ENCODE results near the gene AXDND1.
"Not testable (repeated sequence)": the region's sequence is repeated elsewhere in the genome, so short reads cannot be mapped to it uniquely, and the experiment has no call there.

AXDND1 gene

DNA sequence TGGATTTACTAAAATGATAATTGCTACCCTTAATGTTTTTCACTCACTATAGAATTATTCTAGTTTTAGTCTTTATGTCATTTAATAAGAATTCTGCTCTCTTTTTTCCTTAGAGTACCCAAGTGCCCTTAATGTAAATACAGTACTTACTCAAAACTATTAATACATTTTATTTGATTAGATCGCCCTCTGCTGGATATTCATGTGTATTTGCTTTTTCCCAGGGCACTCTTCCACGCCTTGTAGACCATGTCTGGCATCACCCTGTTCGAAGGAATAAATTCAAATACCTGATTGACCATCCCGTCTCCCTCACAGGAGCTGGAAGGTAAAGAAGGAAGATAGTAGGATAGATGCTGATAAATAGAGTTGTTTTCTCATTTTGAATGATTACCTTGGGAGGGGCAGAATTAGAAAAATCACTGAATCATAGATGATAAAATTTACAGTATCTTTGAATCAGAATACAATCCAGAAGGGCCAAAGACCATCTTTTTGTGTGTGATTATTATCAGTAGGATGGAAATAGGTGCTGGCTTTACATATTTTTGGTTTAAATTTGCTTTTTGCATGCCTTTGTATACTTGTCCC is 4.1 kb downstream of the AXDND1 start:
- DNase-seq (ENCODE audit: low read depth) = peak; percentile 59

DNA sequence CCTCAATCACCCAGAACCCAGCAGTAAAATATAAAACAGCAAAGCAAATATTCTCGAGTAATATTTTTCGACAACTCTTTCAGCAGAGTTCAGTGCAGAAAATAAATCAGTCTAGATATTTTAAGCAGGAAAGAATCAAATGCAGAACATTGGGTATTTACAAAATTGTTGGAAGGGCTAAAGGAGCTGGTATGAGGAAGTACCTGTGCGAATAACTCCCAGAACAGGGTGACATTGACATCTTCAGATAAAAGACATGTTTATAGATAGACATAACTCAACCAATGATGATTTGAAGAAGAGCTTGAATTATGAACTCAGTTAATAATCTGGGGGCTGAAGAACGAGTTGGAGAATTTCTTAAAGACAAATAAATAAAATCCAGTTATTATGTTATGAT is 6.4 kb downstream of the AXDND1 start:
- DNase-seq (ENCODE audit: low read depth) = no peak

DNA sequence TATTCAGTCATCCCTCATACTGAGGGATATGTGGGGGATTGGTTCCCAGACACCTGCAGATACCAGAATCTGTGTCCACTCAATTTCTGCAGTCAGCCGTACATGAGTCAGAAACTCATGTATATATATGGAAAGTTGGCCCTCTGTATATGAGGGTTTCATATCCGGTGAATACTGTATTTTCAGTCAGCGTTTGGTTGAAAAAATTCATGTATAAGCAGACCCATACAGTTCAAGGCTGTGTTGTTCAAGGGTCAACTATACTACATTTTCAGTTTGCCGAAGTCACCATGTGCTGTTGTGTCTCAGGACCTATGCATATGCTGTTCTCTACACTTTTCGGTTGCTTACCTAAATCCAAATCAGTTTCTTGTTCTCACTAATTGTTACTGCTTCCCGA is 10.5 kb downstream of the AXDND1 start:
- no peak for DNase-seq (ENCODE audit: low read depth)

DNA sequence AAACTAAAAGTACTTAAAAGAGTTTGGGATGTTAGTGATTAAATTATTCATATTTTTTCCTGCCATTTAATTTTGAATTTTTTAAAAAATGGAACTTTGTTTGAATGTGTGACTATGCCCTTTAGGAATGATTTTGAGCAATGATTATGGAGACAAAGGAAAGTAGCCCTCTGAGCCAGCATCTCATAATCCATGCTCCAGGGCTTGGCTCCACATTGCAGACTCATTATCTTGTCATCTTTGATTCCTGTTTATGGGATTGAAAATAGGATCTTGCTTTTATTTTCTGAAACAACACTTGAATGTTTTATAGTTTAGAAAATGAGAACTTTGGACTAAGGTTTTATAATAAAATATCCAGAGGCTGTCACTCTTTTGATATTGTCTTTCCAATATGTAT is 14.5 kb downstream of the AXDND1 start:
- peak; percentile 23 for DNase-seq (ENCODE audit: low read depth)

- no peak for DNase-seq (ENCODE audit: low read depth)
These were observed 18.3 kb downstream of the AXDND1 start for GRCh38 chr1:179384027-179384426.

DNA sequence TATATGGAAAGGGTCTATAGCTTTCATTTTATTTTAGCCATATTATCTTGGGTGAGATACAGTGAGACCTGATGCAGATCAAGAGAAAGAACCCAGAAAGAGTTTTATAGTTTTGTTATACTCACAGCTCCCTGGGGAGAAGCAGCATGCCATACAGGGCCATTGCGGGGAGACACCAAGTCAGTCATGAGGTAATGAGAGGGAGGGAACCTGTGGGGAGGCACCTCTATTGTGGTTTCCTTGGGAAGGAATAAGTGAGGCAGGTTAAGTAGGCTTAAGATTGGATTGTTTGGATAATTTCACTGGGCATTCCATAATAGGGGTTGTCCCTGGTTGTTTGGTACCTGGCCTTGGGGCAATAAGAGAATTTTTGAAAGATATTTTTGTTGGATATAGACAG is 19.7 kb downstream of the AXDND1 start:
- no peak for DNase-seq (ENCODE audit: low read depth)

DNA sequence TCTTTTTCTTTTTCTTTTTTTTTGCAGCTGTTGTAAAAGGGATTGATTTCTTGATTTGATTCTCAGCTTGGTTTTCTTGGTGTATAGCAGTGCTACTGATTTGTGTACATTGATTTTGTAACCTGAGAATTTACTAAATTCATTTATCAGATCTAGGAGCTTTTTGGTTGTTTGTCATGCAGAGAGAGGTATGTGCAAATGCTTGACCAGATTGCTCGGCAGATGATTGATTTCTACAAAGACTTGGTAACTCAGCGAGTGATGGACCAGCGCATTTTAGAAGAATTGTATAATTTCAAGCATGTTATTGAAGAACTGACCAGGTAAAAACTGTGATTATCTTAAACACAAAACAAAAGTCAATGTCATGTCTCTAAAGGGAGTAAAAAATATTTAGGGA is 27.9 kb downstream of the AXDND1 start:
- DNase-seq (ENCODE audit: low read depth) = no peak

GRCh38 chr1:179399399-179399798 is 33.6 kb downstream of the AXDND1 start:
- DNase-seq (ENCODE audit: low read depth) = not testable (repeated sequence)

- DNase-seq (ENCODE audit: low read depth) = not testable (repeated sequence)
These were observed 52.0 kb downstream of the AXDND1 start for GRCh38 chr1:179417760-179418159.

- DNase-seq (ENCODE audit: low read depth) = not testable (repeated sequence)
These were observed 52.9 kb downstream of the AXDND1 start for GRCh38 chr1:179418706-179419105.

DNA sequence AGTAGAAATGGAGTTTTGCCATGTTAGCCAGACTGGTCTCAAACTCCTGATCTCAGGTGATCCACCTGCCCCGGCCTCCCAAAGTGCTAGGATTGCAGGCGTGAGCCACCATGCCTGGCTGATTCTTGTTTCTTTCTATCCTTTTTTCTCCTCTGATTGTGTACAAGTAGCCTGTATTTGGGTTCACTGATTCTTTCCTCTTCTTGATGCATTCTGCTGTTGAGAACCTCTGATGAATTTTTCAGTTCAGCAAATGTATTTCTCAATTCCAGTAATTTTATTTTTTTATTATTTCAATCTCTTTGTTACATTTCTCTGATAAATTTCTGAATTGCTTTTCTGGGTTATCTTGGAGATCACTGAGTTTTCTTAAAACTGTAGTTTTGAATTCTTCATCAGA is 58.8 kb downstream of the AXDND1 start:
- no peak for DNase-seq (ENCODE audit: low read depth)

DNA sequence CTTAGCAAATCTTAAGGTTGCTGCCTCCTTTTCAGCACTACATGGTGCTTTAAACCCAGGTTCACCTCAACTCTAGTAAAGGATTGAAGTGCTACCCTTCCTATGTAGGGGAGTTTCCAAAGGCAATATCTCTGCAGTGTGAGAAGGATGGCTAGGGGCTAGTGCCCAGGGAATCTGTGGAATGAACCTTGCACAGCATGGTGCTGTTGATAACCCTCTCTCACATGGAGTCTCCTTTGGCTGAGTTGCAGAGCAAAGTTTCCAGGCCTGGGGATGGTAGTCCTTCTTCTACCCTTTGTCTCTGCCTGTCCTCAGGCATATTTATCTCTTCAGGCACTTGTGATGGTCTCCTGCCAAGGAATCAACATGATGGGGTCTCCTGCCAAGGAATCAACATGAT is 59.4 kb downstream of the AXDND1 start:
- DNase-seq (ENCODE audit: low read depth) = no peak

DNA sequence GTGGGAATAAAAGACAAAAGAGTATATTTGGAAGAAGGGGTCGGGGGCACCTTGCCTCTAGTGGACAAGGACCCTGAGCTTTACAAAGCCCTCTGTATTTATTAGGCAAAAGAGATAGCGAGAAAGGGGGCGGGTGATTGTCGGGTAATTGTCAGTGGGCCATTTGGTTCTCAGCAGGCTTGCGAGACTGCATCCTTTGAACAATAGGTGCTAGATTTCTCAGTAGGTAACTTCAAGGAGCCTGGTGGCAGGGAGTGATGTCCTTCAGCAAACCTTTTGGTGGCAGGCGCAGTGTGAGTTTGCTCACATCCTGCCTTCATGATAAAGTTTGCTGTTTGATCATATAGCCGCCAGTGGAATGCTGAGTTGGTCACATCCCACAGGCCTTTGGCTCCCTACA is 71.4 kb downstream of the AXDND1 start:
- DNase-seq (ENCODE audit: low read depth) = no peak

- DNase-seq (ENCODE audit: low read depth) = not testable (repeated sequence)
These were observed 73.9 kb downstream of the AXDND1 start for GRCh38 chr1:179439646-179440045.

- not testable (repeated sequence) for DNase-seq (ENCODE audit: low read depth)
These were observed 74.5 kb downstream of the AXDND1 start for GRCh38 chr1:179440301-179440700.

- no peak for DNase-seq (ENCODE audit: low read depth)
These were observed 75.2 kb downstream of the AXDND1 start for GRCh38 chr1:179440971-179441370.

GRCh38 chr1:179441501-179441900 is 75.7 kb downstream of the AXDND1 start:
- no peak for DNase-seq (ENCODE audit: low read depth)

DNA sequence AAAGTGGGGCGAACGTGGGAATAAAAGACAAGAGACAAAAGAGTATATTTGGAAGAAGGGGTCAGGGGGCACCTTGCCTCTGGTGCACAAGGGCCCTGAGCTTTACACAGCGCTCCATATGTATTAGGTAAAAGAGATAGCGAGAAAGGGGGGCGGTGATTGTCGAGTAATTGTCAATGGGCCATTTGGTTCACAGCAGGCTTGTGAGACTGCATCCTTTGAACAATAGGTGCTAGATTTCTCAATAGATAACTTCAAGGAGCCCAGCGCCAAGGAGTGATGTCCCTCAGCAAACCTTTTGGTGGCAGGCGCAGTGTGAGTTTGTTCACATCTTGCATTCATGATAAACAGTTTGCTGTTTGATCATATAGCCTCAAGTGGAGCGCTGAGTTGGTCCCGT is 77.1 kb downstream of the AXDND1 start:
- DNase-seq (ENCODE audit: low read depth) = not testable (repeated sequence)

DNA sequence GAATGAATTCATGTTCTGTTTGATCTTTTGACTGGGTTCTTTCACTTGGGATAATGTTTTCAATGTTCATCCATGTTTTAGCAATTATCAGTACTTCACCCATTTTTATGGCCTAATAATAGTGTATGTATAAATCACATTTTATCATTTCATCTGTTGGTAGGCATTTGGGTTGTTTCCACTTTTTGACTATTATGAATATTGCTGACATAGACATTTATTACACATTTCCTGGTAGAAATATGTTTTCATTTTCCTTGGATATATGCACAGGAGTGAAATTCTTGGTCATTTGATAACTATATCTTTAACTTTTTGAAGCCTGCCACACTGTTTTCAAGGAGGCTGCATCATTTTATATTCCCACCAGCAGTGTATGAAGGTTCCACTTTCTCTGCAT is 79.8 kb downstream of the AXDND1 start:
- no peak for DNase-seq (ENCODE audit: low read depth)

DNA sequence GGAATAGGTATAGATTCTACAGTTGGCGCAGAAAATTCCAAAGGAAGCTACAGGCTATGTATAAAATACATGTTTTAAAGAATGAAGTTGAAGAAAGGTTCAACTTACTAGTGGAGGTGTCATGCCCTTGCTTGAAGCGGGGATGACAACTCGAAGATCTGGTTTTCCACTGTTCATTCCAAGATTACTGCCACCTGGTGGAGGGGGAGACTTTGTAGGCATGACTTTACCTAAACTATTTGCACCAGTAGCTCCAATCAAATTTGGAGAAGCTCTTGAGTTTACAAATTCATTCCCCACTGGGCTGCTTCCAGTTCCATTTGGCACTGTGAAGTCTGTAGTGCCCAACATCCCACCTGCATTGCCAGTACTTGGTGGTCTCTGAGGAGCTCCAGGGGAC is 81.7 kb downstream of the AXDND1 start:
- no peak for DNase-seq (ENCODE audit: low read depth)

DNA sequence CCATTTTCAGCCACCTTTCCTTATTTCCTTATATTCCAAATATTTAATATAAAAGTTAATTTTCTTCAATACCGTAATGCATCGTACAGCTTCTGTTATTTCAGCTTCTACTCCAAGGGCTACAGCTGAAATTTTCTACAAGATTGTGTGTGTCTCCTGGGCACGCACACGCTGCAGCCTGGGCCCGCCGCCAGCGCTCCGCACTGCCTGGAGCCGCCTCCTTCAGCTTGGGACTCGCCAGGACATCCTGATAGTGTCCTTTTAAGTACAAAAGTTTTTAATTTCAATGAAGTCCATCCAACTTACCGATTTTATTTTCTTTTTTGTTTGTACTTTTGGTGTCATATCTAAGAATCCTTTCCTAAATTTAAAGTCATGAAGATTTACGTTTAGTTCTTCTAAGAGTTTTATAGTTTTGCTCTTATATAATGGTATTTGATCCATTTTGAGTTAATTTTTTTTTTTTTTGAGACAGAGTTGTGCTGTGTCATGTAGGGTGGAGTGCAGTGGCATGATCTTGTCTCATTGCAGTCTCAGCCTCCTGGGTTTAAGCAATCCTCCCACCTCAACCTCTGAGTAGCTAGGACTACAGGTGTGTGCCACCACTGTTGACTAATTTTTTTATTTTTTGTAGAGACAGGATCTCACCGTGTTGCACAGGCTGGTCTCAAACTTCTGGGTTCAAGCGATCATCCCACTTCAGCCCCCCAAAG is 82.8 kb downstream of the AXDND1 start:
- no peak for DNase-seq (ENCODE audit: low read depth)

GRCh38 chr1:179459606-179460206 is 93.9 kb downstream of the AXDND1 start:
- not testable (repeated sequence) for DNase-seq (ENCODE audit: low read depth)

DNA sequence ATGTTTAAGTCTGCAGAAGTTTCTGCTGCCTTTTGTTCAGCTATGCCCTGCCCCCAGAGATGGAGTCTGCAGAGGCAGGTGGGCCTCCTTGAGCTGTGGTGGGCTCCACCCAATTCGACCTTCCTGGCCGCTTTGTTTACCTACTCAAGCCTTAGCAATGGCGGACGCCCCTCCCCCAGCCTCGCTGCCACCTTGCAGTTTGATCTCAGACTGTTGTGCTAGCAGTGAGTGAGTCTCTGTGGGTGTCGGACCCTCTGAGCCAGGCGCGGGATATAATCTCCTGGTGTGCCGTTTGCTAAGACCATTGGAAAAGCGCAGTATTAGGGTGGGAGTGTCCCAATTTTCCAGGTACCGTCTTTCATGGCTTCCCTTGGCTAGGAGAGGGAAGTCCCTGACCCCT is 99.9 kb downstream of the AXDND1 start:
- not testable (repeated sequence) for DNase-seq (ENCODE audit: low read depth)

DNA sequence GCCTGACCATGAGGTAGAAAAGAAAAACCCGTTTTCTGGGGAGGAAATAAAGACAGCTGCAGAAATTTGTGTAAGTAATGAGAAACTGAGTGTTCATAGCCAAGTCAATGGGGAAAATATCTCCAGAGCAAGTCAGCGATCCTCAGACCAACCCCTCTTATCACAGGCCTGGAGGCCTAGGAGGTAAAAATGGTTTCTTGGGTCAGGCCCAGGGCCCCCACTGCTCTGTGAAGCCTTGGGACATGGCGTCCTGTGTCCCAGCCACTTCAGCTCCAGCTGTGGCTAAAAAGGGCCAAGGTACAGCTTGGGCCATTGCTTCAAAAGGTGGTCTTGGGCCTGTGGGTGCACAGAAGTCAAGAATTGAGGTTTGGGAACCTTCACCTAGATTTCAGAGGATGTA is 108.9 kb downstream of the AXDND1 start:
- DNase-seq (ENCODE audit: low read depth) = no peak
